SK-N-SH treated with all-trans-retinoic acid at 6 μM for 48 hours (cell line): ENCODE measurements around the gene ABCB1.

Experiments used
- ATAC-seq: fragments of 200-7000 bp; cut with Tn5 transposase; 3 replicates; pipeline ENCODE4 v1.9.1; 2020; ENCODE audit warnings: mild to moderate bottlenecking, moderate library complexity
- ARNTL ChIP-seq: fragments of 450-650 bp; formaldehyde crosslinking; IDR thresholded peaks from 2 replicates; pipeline ENCODE4 v1.5.0; 2020; ENCODE audit warnings: low read depth, mild to moderate bottlenecking, moderate library complexity, borderline replicate concordance
- BACH2 ChIP-seq: fragments of 250-450 bp; sonication (Bioruptor Pico); IDR thresholded peaks from 2 replicates; pipeline ENCODE4 v1.9.0; 2021; ENCODE audit warnings: mild to moderate bottlenecking, borderline replicate concordance
- CSDC2 ChIP-seq: fragments of 250-450 bp; sonication (Bioruptor Pico); IDR thresholded peaks from 2 replicates; pipeline ENCODE4 v1.5.0; 2020; ENCODE audit warnings: mild to moderate bottlenecking, moderate library complexity
- ESRRG ChIP-seq: fragments of 250-450 bp; sonication (Bioruptor Pico); IDR thresholded peaks from 2 replicates; pipeline ENCODE4 v1.6.1; 2021; ENCODE audit warnings: mild to moderate bottlenecking
- GLIS3 ChIP-seq: fragments of 250-450 bp; sonication (Bioruptor Pico); IDR thresholded peaks from 2 replicates; pipeline ENCODE4 v1.5.0; 2020; ENCODE audit warnings: mild to moderate bottlenecking, moderate library complexity
- OSR1 ChIP-seq: fragments of 250-450 bp; sonication (Bioruptor Pico); IDR thresholded peaks from 2 replicates; pipeline ENCODE4 v1.8.0; 2022; ENCODE audit warnings: moderate library complexity, mild to moderate bottlenecking, inconsistent platforms
- RARB ChIP-seq: fragments of 250-450 bp; sonication (Bioruptor Pico); IDR thresholded peaks from 2 replicates; pipeline ENCODE4 v1.8.0; 2021; ENCODE audit warnings: mild to moderate bottlenecking, moderate library complexity
- SNAI2 ChIP-seq: fragments of 250-450 bp; sonication (Bioruptor Pico); IDR thresholded peaks from 2 replicates; pipeline ENCODE4 v1.5.0; 2020; ENCODE audit warnings: mild to moderate bottlenecking, moderate library complexity
- TCF4 ChIP-seq: fragments of 250-450 bp; sonication (Bioruptor Pico); IDR thresholded peaks from 2 replicates; pipeline ENCODE4 v1.8.0; 2021; ENCODE audit warnings: mild to moderate bottlenecking, moderate library complexity, borderline replicate concordance
- TOX ChIP-seq: fragments of 250-450 bp; sonication (Bioruptor Pico); IDR thresholded peaks from 2 replicates; pipeline ENCODE4 v1.8.0; 2021; ENCODE audit warnings: mild to moderate bottlenecking, moderate library complexity, borderline replicate concordance
- ZC3H10 ChIP-seq: fragments of 250-450 bp; sonication (Bioruptor Pico); IDR thresholded peaks from 2 replicates; pipeline ENCODE4 v1.5.1; 2021; ENCODE audit warnings: mild to moderate bottlenecking, moderate library complexity
- ZFP3 ChIP-seq: fragments of 250-450 bp; sonication (Bioruptor Pico); IDR thresholded peaks from 2 replicates; pipeline ENCODE4 v1.5.0; 2020; ENCODE audit warnings: mild to moderate bottlenecking, moderate library complexity
- ZFP30 ChIP-seq: fragments of 450-650 bp; formaldehyde crosslinking; IDR thresholded peaks from 2 replicates; pipeline ENCODE4 v1.5.0; 2022; ENCODE audit warnings: mild to moderate bottlenecking, moderate library complexity
- ZNF565 ChIP-seq: fragments of 450-650 bp; formaldehyde crosslinking; conservative IDR thresholded peaks from 2 replicates; pipeline ENCODE4 v1.5.0; 2020; ENCODE audit warnings: low read depth, mild to moderate bottlenecking, moderate library complexity
- ZNF70 ChIP-seq: fragments of 450-650 bp; formaldehyde crosslinking; IDR thresholded peaks from 2 replicates; pipeline ENCODE4 v1.5.0; 2020; ENCODE audit warnings: mild to moderate bottlenecking, moderate library complexity
- ZNF8 ChIP-seq: fragments of 450-650 bp; formaldehyde crosslinking; IDR thresholded peaks from 2 replicates; pipeline ENCODE4 v1.5.0; 2020; ENCODE audit warnings: mild to moderate bottlenecking, moderate library complexity
- TF ChIP-seq, protein P1 (sequence below): fragments of 250-450 bp; sonication (Bioruptor Pico); IDR thresholded peaks from 2 replicates; pipeline ENCODE4 v1.5.1; 2021; ENCODE audit warnings: mild to moderate bottlenecking, moderate library complexity
- TF ChIP-seq, protein P2 (sequence below): fragments of 250-450 bp; sonication (Bioruptor Pico); IDR thresholded peaks from 2 replicates; pipeline ENCODE4 v1.5.1; 2020; ENCODE audit warnings: low read depth, mild to moderate bottlenecking, moderate library complexity
- TF ChIP-seq, protein P3 (sequence below): fragments of 250-450 bp; sonication (Bioruptor Pico); IDR thresholded peaks from 2 replicates; pipeline ENCODE4 v1.8.0; 2020; ENCODE audit warnings: mild to moderate bottlenecking, moderate library complexity, borderline replicate concordance
- TF ChIP-seq, protein P4 (sequence below): fragments of 250-450 bp; sonication (Bioruptor Pico); IDR thresholded peaks from 2 replicates; pipeline ENCODE4 v1.8.0; 2021; ENCODE audit warnings: low read depth, mild to moderate bottlenecking, moderate library complexity, borderline replicate concordance
- TF ChIP-seq, protein P5 (sequence below): fragments of 250-450 bp; sonication (Bioruptor Pico); IDR thresholded peaks from 2 replicates; pipeline ENCODE4 v1.5.0; 2020; ENCODE audit warnings: mild to moderate bottlenecking, moderate library complexity

ABCB1 gene

DNA sequence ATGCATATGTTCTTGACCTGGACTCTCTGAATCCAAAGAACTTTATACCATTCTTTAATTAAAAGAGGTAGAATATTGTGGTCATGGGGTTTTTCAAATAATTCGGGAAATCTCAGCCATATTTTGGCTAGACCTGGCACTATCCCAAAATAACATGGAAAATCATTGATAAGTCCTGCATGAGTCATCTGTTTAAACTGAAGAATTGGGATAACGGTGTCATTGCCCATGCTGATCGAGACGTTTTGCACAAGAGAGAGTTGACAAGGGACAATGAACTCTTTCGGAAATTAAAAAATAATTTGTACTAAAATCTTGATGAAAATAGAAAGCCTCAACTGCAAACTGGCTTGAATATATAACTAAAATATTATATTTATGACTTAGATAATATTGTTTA is 105.3 kb downstream of the ABCB1 start (continued):
- TF ChIP-seq BACH2 (CRISPR knock-in tag) = no peak
- TF ChIP-seq, protein P1, sequence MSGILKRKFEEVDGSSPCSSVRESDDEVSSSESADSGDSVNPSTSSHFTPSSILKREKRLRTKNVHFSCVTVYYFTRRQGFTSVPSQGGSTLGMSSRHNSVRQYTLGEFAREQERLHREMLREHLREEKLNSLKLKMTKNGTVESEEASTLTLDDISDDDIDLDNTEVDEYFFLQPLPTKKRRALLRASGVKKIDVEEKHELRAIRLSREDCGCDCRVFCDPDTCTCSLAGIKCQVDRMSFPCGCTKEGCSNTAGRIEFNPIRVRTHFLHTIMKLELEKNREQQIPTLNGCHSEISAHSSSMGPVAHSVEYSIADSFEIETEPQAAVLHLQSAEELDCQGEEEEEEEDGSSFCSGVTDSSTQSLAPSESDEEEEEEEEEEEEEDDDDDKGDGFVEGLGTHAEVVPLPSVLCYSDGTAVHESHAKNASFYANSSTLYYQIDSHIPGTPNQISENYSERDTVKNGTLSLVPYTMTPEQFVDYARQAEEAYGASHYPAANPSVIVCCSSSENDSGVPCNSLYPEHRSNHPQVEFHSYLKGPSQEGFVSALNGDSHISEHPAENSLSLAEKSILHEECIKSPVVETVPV (CRISPR knock-in tag) = no peak
- TF ChIP-seq CSDC2 = no peak
- TF ChIP-seq ZNF70 = no peak

DNA sequence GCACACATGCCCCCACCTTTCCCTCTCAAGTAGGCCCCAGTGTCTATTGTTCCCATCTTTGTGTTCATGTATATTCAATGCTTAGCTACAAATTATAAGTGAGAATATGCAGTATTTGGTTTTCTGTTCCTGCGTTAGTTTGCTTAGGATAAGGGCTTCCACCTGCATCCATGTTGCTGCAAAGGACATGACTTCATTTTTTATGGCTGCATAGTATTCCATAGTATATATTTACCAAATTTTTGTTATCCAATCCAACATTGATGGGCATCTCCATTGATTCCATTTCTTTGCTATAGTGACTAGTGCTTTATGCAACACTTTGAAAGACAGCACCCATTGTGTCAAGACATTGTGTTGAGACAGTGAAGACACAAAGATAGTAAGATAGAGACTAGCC is 106.2 kb downstream of the ABCB1 start:
- ATAC-seq = no peak
- TF ChIP-seq ZFP30 (CRISPR knock-in tag) (no peak), ZNF70 (no peak), ZC3H10 (CRISPR knock-in tag) (no peak), ARNTL (CRISPR knock-in tag) (no peak), ZFP3 (CRISPR knock-in tag) (no peak), ESRRG (CRISPR knock-in tag) (no peak), RARB (no peak), TOX (no peak), TCF4 (CRISPR knock-in tag) (no peak), OSR1 (CRISPR knock-in tag) (no peak), ZNF8 (no peak), SNAI2 (CRISPR knock-in tag) (no peak)
- TF ChIP-seq, protein P2, sequence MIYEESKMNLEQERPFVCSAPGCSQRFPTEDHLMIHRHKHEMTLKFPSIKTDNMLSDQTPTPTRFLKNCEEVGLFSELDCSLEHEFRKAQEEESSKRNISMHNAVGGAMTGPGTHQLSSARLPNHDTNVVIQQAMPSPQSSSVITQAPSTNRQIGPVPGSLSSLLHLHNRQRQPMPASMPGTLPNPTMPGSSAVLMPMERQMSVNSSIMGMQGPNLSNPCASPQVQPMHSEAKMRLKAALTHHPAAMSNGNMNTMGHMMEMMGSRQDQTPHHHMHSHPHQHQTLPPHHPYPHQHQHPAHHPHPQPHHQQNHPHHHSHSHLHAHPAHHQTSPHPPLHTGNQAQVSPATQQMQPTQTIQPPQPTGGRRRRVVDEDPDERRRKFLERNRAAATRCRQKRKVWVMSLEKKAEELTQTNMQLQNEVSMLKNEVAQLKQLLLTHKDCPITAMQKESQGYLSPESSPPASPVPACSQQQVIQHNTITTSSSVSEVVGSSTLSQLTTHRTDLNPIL (CRISPR knock-in tag) = no peak
- TF ChIP-seq, protein P3, sequence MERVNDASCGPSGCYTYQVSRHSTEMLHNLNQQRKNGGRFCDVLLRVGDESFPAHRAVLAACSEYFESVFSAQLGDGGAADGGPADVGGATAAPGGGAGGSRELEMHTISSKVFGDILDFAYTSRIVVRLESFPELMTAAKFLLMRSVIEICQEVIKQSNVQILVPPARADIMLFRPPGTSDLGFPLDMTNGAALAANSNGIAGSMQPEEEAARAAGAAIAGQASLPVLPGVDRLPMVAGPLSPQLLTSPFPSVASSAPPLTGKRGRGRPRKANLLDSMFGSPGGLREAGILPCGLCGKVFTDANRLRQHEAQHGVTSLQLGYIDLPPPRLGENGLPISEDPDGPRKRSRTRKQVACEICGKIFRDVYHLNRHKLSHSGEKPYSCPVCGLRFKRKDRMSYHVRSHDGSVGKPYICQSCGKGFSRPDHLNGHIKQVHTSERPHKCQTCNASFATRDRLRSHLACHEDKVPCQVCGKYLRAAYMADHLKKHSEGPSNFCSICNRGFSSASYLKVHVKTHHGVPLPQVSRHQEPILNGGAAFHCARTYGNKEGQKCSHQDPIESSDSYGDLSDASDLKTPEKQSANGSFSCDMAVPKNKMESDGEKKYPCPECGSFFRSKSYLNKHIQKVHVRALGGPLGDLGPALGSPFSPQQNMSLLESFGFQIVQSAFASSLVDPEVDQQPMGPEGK = no peak
- TF ChIP-seq, protein P4, sequence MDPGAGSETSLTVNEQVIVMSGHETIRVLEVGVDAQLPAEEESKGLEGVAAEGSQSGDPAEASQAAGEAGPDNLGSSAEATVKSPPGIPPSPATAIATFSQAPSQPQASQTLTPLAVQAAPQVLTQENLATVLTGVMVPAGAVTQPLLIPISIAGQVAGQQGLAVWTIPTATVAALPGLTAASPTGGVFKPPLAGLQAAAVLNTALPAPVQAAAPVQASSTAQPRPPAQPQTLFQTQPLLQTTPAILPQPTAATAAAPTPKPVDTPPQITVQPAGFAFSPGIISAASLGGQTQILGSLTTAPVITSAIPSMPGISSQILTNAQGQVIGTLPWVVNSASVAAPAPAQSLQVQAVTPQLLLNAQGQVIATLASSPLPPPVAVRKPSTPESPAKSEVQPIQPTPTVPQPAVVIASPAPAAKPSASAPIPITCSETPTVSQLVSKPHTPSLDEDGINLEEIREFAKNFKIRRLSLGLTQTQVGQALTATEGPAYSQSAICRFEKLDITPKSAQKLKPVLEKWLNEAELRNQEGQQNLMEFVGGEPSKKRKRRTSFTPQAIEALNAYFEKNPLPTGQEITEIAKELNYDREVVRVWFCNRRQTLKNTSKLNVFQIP (CRISPR knock-in tag) = no peak

DNA sequence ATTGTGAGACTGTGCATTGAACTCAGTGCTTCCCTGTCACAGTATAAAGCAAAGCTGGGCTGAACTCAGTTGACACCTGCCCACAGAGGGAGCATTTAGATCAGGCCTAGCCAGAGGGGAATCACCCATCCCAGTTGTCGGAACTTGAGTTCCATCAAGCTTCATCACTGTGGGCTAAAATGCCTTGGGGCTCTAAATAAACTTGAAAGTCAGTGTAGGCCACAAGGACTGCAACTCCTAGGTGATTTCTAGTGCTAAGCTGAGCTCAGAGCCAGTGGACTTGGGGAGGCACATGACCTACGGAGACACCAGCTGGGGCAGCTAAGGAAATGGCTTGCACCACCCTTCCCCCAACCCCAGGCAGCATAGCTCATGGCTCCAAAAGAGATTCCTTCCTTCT is 117.6 kb downstream of the ABCB1 start:
- no peak for TF ChIP-seq ESRRG (CRISPR knock-in tag)
- no peak for ATAC-seq

DNA sequence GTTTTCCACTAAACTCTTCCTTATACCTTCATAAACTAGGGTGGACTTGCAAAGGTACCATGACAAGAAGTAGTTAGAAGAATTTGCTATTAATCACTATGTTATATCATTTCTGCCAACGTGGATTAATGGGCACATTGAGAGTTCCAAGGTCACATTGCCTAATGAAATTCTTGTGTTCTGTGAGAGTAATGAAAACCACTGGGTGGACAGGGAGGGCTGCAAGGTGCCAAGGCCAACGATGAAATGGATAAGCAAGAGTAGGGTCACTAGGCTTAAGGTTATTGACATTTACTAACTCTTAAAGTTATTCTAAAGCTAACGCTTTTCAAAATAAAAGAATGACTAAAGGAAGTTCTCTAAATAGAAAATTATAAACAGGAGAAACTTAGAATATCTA is 118.6 kb downstream of the ABCB1 start:
- TF ChIP-seq ZNF8 (no peak), ZNF70 (no peak), RARB (no peak), ZNF565 (CRISPR knock-in tag) (no peak), ZC3H10 (CRISPR knock-in tag) (no peak), TCF4 (CRISPR knock-in tag) (no peak), GLIS3 (CRISPR knock-in tag) (no peak), CSDC2 (no peak), TOX (no peak), ZFP3 (CRISPR knock-in tag) (no peak)
- TF ChIP-seq, protein P5, sequence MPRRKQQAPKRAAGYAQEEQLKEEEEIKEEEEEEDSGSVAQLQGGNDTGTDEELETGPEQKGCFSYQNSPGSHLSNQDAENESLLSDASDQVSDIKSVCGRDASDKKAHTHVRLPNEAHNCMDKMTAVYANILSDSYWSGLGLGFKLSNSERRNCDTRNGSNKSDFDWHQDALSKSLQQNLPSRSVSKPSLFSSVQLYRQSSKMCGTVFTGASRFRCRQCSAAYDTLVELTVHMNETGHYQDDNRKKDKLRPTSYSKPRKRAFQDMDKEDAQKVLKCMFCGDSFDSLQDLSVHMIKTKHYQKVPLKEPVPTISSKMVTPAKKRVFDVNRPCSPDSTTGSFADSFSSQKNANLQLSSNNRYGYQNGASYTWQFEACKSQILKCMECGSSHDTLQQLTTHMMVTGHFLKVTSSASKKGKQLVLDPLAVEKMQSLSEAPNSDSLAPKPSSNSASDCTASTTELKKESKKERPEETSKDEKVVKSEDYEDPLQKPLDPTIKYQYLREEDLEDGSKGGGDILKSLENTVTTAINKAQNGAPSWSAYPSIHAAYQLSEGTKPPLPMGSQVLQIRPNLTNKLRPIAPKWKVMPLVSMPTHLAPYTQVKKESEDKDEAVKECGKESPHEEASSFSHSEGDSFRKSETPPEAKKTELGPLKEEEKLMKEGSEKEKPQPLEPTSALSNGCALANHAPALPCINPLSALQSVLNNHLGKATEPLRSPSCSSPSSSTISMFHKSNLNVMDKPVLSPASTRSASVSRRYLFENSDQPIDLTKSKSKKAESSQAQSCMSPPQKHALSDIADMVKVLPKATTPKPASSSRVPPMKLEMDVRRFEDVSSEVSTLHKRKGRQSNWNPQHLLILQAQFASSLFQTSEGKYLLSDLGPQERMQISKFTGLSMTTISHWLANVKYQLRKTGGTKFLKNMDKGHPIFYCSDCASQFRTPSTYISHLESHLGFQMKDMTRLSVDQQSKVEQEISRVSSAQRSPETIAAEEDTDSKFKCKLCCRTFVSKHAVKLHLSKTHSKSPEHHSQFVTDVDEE (CRISPR knock-in tag) = no peak
- no peak for ATAC-seq
